A673 (cell line): ENCODE results near the gene NCKAP5. TPM values are rescaled to one million over a fixed set of nuclear protein-coding genes. Genes with fewer than 3 reads are reported as not detected.
A peak's percentile ranks its signal among the peaks of the same experiment; 100 is the strongest.

ENCODE experiments used
- BruUV-seq: library from RNA; stranded (reverse); fragments of 400-500 nt; replicated peaks from 2 replicates; lab custom pipeline; 2021; lab: Mats Ljungman, UMichigan
- CTCF ChIA-PET: fragments of 300-600 bp; sonication (Branson Sonifier 250); formaldehyde crosslinking; loops from one replicate; lab custom pipeline; 2022; ENCODE audit warnings: antibody characterized with exemption; lab: Charles Lee
- POLR2A ChIA-PET: fragments of 300-600 bp; sonication (Branson Sonifier 250); formaldehyde crosslinking; loops from one replicate; lab custom pipeline; 2022; ENCODE audit warnings: antibody characterized with exemption; ENCODE audit not compliant: low non-redundant PET; lab: Charles Lee
- DNase-seq: peaks from one replicate; pipeline ENCODE4 v3.0.0-alpha.2; 2015; ENCODE audit warnings: low spot score
- H3K27ac ChIP-seq: fragments of 200-600 bp; sonication (generic); 2 replicates; pipeline ENCODE4 v1.5.1; 2016; ENCODE audit warnings: mixed run types, low read depth, mild to moderate bottlenecking, mixed read lengths, antibody characterized with exemption, low read length; ENCODE audit not compliant: poor library complexity, severe bottlenecking
- H3K27me3 ChIP-seq: fragments of 200-600 bp; sonication (generic); replicated peaks from 2 replicates; pipeline ENCODE4 v1.6.1; 2017; ENCODE audit warnings: mixed run types, low read depth, mild to moderate bottlenecking, mixed read lengths, antibody characterized with exemption, low read length; ENCODE audit not compliant: insufficient read depth, poor library complexity
- H3K36me3 ChIP-seq: fragments of 200-600 bp; sonication (generic); 2 replicates; pipeline ENCODE4 v1.6.1; 2016; ENCODE audit warnings: mixed run types, mild to moderate bottlenecking, mixed read lengths, antibody characterized with exemption, low read length; ENCODE audit not compliant: insufficient read depth, poor library complexity, severe bottlenecking
- H3K4me1 ChIP-seq: fragments of 200-600 bp; sonication (generic); 2 replicates; pipeline ENCODE4 v1.6.1; 2017; ENCODE audit warnings: mixed run types, mild to moderate bottlenecking, mixed read lengths, antibody characterized with exemption, low read length; ENCODE audit not compliant: insufficient read depth, poor library complexity, severe bottlenecking
- H3K4me3 ChIP-seq: fragments of 200-600 bp; sonication (generic); 2 replicates; pipeline ENCODE4 v1.5.1; 2016; ENCODE audit warnings: low read depth, mixed run types, mild to moderate bottlenecking, mixed read lengths, low read length; ENCODE audit not compliant: poor library complexity, severe bottlenecking
- H3K9me3 ChIP-seq: fragments of 200-600 bp; sonication (generic); 2 replicates; pipeline ENCODE4 v1.6.1; 2016; ENCODE audit warnings: mixed run types, low read depth, mild to moderate bottlenecking, mixed read lengths, antibody characterized with exemption, low read length; ENCODE audit not compliant: poor library complexity, severe bottlenecking
- CTCF ChIP-seq: fragments of 300-800, 200-600 bp; sonication (generic); conservative IDR thresholded peaks from 2 replicates; pipeline ENCODE4 v1.5.1; 2017; ENCODE audit warnings: low read depth, mild to moderate bottlenecking, antibody characterized with exemption, low read length, moderate library complexity, mixed read lengths
- EZH2 ChIP-seq: fragments of 200-600 bp; sonication (generic); IDR thresholded peaks from 2 replicates; pipeline ENCODE4 v1.6.1; 2017; ENCODE audit warnings: borderline replicate concordance, low read depth, mild to moderate bottlenecking, mixed read lengths, antibody characterized with exemption, low read length; ENCODE audit not compliant: poor library complexity, severe bottlenecking
- intact Hi-C: fragments of 100-400 bp; cut with micrococcal nuclease; formaldehyde crosslinking; loops from one replicate; pipeline ENCODE4 v1.10.0; 2022; ENCODE audit not compliant: unreplicated experiment
- total RNA-seq: library from RNA; stranded (reverse); gene quantifications from 2 replicates; pipeline ENCODE4 v1.2.3, GENCODE V29; 2021

Gene NCKAP5
- total RNA-seq, 1 experiment from 2014 or later = 26.6 TPM

DNA sequence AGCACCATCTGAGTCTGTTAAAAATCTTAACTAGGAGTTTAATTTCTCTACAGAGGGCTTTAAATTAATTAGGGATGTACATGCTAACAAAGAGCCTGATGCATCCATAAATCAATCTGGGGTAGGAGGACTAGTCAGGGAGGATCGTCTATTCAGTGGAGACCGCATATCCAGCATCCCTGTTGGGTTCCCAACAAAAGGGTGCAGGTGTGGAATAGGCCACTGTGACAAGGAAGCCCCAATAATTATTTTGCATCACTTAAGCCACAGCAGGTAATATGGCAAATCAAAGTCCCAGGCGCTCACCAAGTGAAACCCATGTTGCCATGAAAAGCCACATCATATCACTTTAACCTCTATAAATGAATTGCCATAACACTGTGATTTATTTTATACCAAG is 392.3 kb downstream of the NCKAP5 start:
- Histone ChIP-seq H3K4me1 (peaks cover 28% of the 10 kb centered on the region), H3K36me3 (peaks cover 4% of the 10 kb centered on the region), H3K4me3 (no peak overlapping the region), H3K9me3 (no peaks in the 10 kb centered on the region), H3K27me3 (no peaks in the 10 kb centered on the region), H3K27ac (no peak overlapping the region)
- intact Hi-C loops = loop anchor here (10.0 kb wide), 1 partner anchor 241 kb away; no protein-coding TSS in a partner anchor
- POLR2A ChIA-PET = no interaction called here
- no peak for DNase-seq
- BruUV-seq = no TSS peak
- CTCF ChIA-PET = no interaction called here
- no peak for TF ChIP-seq CTCF
- TF ChIP-seq EZH2 = no peak

DNA sequence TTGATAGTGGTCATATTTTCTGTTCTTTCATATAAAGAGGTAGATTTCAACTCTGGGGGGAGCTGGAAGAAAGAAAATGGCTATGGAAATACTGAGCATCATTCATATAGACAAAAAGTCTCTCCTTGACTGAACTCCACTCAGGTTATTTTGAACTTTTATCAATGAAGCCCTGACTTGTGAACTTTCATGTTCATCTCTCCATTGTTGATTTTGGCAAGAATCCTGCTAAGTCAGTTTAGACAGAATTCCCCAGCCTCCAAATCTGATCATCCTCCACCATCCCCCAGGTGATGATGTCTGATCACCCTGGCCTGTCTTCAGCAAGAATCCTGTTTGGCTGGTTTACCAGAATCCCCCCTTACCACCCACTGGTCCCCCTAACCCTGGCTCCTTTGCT is 395.0 kb downstream of the NCKAP5 start:
- intact Hi-C loops = loop anchor here (5.0 to 10.0 kb wide), 6 partner anchors 238 to 669 kb away; no protein-coding TSS in a partner anchor
- no peak for DNase-seq
- TF ChIP-seq EZH2 = no peak
- no peak; the same call in 1 of the 2 replicates for TF ChIP-seq CTCF
- H3K36me3 ChIP-seq = no peaks in the 10 kb centered on the region
- POLR2A ChIA-PET = no interaction called here
- H3K27ac ChIP-seq = peak overlapping the region; percentile 15
- no peak overlapping the region for H3K4me3 ChIP-seq
- no peaks in the 10 kb centered on the region for H3K27me3 ChIP-seq
- no TSS peak for BruUV-seq
- CTCF ChIA-PET = no interaction called here
- no peaks in the 10 kb centered on the region for H3K9me3 ChIP-seq
- peaks cover 46% of the 10 kb centered on the region for H3K4me1 ChIP-seq

GRCh38 chr2:133171393-133172004 is 396.8 kb downstream of the NCKAP5 start:
- no peak for TF ChIP-seq EZH2
- peak; percentile 83 for TF ChIP-seq CTCF
- no peaks in the 10 kb centered on the region for H3K27me3 ChIP-seq
- no TSS peak for BruUV-seq
- no peak overlapping the region for H3K27ac ChIP-seq
- ChIA-PET POLR2A (no interaction called here), CTCF (interaction anchor here (0.6 to 2.0 kb wide), 3 partner anchors 390 to 624 kb away, joined by 3 to 10 read pairs (median 4); no protein-coding TSS in a partner anchor)
- no peak overlapping the region for H3K4me3 ChIP-seq
- H3K36me3 ChIP-seq = no peaks in the 10 kb centered on the region
- no peaks in the 10 kb centered on the region for H3K9me3 ChIP-seq
- DNase-seq = peak; percentile 89
- intact Hi-C loops = loop anchor here (1.0 to 10.0 kb wide), 7 partner anchors 237 to 671 kb away; no protein-coding TSS in a partner anchor
- peaks cover 60% of the 10 kb centered on the region for H3K4me1 ChIP-seq
